Breast epithelium (tissue), 3 donors: ENCODE data around the gene ASCC2.

Source experiments
- CTCF ChIP-seq, 3 donors: fragments of 450-650 bp; IDR thresholded peaks; one replicate each; pipeline ENCODE4 v1.5.1; 2016 to 2017; ENCODE audit warnings: antibody characterized with exemption in 3 of 3, mild to moderate bottlenecking in 3 of 3, moderate library complexity in 3 of 3
- POLR2A ChIP-seq: fragments of 450-650 bp; IDR thresholded peaks from one replicate; pipeline ENCODE4 v1.6.1; 2016; ENCODE audit warnings: antibody characterized with exemption, mild to moderate bottlenecking, moderate library complexity
- POLR2AphosphoS5 ChIP-seq, 3 donors: sonication (generic); formaldehyde crosslinking; IDR thresholded peaks; one replicate each; pipeline ENCODE4 v1.6.1; 2017; ENCODE audit warnings: antibody characterized with exemption in 3 of 3

- TF ChIP-seq CTCF (IDR thresholded peaks at IDR 0.05), result no peak
- no peak for TF ChIP-seq POLR2A
- TF ChIP-seq POLR2AphosphoS5 (IDR thresholded peaks at IDR 0.05), result no peak
Measured at GRCh38 chr22:29757096-29757495, 81.0 kb downstream of the ASCC2 start.
